SK-N-SH treated with all-trans-retinoic acid at 6 μM for 48 hours (cell line): Measurements from ENCODE around the gene AGTR1.
A peak's percentile ranks its signal among the peaks of the same experiment; 100 is the strongest.

Experiments used
- ATAC-seq: fragments of 200-7000 bp; cut with Tn5 transposase; 3 replicates; pipeline ENCODE4 v1.9.1; 2020; ENCODE audit warnings: mild to moderate bottlenecking, moderate library complexity
- BACH2 ChIP-seq: fragments of 250-450 bp; sonication (Bioruptor Pico); IDR thresholded peaks from 2 replicates; pipeline ENCODE4 v1.9.0; 2021; ENCODE audit warnings: mild to moderate bottlenecking, borderline replicate concordance
- ISL1 ChIP-seq: fragments of 250-450 bp; sonication (Bioruptor Pico); IDR thresholded peaks from 2 replicates; pipeline ENCODE4 v2.1.2; 2022; ENCODE audit warnings: mild to moderate bottlenecking, moderate library complexity
- OSR1 ChIP-seq: fragments of 250-450 bp; sonication (Bioruptor Pico); IDR thresholded peaks from 2 replicates; pipeline ENCODE4 v1.8.0; 2022; ENCODE audit warnings: moderate library complexity, mild to moderate bottlenecking, inconsistent platforms
- PPARA ChIP-seq: fragments of 250-450 bp; sonication (Bioruptor Pico); IDR thresholded peaks from 2 replicates; pipeline ENCODE4 v1.5.0; 2020; ENCODE audit warnings: mild to moderate bottlenecking, borderline replicate concordance
- RARB ChIP-seq: fragments of 250-450 bp; sonication (Bioruptor Pico); IDR thresholded peaks from 2 replicates; pipeline ENCODE4 v1.8.0; 2021; ENCODE audit warnings: mild to moderate bottlenecking, moderate library complexity
- SNAI2 ChIP-seq: fragments of 250-450 bp; sonication (Bioruptor Pico); IDR thresholded peaks from 2 replicates; pipeline ENCODE4 v1.5.0; 2020; ENCODE audit warnings: mild to moderate bottlenecking, moderate library complexity
- TCF4 ChIP-seq: fragments of 250-450 bp; sonication (Bioruptor Pico); IDR thresholded peaks from 2 replicates; pipeline ENCODE4 v1.8.0; 2021; ENCODE audit warnings: mild to moderate bottlenecking, moderate library complexity, borderline replicate concordance
- TOX ChIP-seq: fragments of 250-450 bp; sonication (Bioruptor Pico); IDR thresholded peaks from 2 replicates; pipeline ENCODE4 v1.8.0; 2021; ENCODE audit warnings: mild to moderate bottlenecking, moderate library complexity, borderline replicate concordance
- ZC3H10 ChIP-seq: fragments of 250-450 bp; sonication (Bioruptor Pico); IDR thresholded peaks from 2 replicates; pipeline ENCODE4 v1.5.1; 2021; ENCODE audit warnings: mild to moderate bottlenecking, moderate library complexity
- ZFP3 ChIP-seq: fragments of 250-450 bp; sonication (Bioruptor Pico); IDR thresholded peaks from 2 replicates; pipeline ENCODE4 v1.5.0; 2020; ENCODE audit warnings: mild to moderate bottlenecking, moderate library complexity
- ZFP30 ChIP-seq: fragments of 450-650 bp; formaldehyde crosslinking; IDR thresholded peaks from 2 replicates; pipeline ENCODE4 v1.5.0; 2022; ENCODE audit warnings: mild to moderate bottlenecking, moderate library complexity
- ZNF70 ChIP-seq: fragments of 450-650 bp; formaldehyde crosslinking; IDR thresholded peaks from 2 replicates; pipeline ENCODE4 v1.5.0; 2020; ENCODE audit warnings: mild to moderate bottlenecking, moderate library complexity
- ZNF8 ChIP-seq: fragments of 450-650 bp; formaldehyde crosslinking; IDR thresholded peaks from 2 replicates; pipeline ENCODE4 v1.5.0; 2020; ENCODE audit warnings: mild to moderate bottlenecking, moderate library complexity
- TF ChIP-seq, protein P1 (sequence below): fragments of 250-450 bp; sonication (Bioruptor Pico); IDR thresholded peaks from 2 replicates; pipeline ENCODE4 v1.5.1; 2020; ENCODE audit warnings: low read depth, mild to moderate bottlenecking, moderate library complexity
- TF ChIP-seq, protein P2 (sequence below): fragments of 250-450 bp; sonication (Bioruptor Pico); IDR thresholded peaks from 2 replicates; pipeline ENCODE4 v1.8.0; 2020; ENCODE audit warnings: mild to moderate bottlenecking, moderate library complexity, borderline replicate concordance
- TF ChIP-seq, protein P3 (sequence below): fragments of 250-450 bp; sonication (Bioruptor Pico); IDR thresholded peaks from 2 replicates; pipeline ENCODE4 v1.8.0; 2021; ENCODE audit warnings: low read depth, mild to moderate bottlenecking, moderate library complexity, borderline replicate concordance
- TF ChIP-seq, protein P4 (sequence below): fragments of 250-450 bp; sonication (Bioruptor Pico); IDR thresholded peaks from 2 replicates; pipeline ENCODE4 v1.5.1; 2021; ENCODE audit warnings: mild to moderate bottlenecking, moderate library complexity

AGTR1 gene

DNA sequence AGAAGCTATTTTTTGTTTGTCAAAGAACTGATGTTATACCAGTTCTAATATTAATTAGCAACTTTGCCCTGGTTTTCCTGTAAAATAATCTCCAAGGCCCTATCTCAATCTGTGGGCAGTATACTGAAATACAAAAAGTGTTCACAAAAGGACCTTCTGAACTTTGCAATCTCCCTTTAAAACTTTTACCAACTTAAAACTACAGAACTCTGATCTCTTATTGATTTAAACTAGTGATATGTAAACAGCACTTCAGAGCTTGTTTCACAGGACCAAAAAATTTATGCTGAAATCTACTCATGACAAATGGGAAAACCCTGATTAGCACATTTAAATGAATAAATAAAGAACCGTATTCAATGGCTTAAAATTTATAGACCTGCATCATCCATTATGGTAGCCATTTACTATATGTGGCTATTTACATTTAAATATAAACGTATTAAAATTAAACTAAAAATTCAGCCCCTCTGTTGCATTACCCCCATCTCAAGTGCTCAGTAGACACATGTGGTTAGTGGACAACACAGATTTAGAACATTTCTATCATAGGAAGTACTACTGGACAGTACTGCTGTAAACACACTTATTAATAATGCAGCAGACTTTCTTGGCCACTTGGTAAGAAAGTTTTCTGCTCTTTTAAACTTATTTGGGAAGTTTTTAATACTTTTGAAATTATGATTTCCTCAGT lies 12.0 kb downstream of the AGTR1 start:
- ATAC-seq, result no peak
- TF ChIP-seq TCF4, result no peak
- TF ChIP-seq ZNF8, result no peak
- TF ChIP-seq, protein P1, sequence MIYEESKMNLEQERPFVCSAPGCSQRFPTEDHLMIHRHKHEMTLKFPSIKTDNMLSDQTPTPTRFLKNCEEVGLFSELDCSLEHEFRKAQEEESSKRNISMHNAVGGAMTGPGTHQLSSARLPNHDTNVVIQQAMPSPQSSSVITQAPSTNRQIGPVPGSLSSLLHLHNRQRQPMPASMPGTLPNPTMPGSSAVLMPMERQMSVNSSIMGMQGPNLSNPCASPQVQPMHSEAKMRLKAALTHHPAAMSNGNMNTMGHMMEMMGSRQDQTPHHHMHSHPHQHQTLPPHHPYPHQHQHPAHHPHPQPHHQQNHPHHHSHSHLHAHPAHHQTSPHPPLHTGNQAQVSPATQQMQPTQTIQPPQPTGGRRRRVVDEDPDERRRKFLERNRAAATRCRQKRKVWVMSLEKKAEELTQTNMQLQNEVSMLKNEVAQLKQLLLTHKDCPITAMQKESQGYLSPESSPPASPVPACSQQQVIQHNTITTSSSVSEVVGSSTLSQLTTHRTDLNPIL (CRISPR knock-in tag), result no peak
- TF ChIP-seq ZFP30, result no peak
- TF ChIP-seq RARB (CRISPR knock-in tag), result no peak
- no peak for TF ChIP-seq SNAI2
- TF ChIP-seq PPARA (CRISPR knock-in tag), result no peak

DNA sequence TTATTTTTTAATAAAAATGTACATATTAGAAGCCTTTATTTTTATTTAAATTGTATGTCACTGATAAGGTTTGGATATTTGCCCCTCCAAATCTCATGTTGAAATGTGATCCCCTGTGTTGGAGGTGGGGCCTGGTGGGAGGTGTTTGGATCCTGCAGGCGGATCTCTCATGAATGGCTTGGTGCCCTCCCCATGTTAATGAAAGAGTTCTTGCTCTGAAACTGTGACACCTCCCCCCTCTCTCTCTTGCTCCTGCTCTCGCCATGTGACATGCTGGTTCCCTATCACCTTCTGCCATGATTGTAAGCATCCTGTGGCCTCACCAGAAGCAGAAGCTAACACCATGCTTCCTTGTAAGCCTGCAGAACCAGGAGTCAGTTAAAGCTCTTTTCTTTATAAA lies 13.0 kb downstream of the AGTR1 start:
- TF ChIP-seq ZFP3 (CRISPR knock-in tag), result no peak
- no peak for TF ChIP-seq ISL1
- no peak for TF ChIP-seq PPARA (CRISPR knock-in tag)
- no peak for ATAC-seq

DNA sequence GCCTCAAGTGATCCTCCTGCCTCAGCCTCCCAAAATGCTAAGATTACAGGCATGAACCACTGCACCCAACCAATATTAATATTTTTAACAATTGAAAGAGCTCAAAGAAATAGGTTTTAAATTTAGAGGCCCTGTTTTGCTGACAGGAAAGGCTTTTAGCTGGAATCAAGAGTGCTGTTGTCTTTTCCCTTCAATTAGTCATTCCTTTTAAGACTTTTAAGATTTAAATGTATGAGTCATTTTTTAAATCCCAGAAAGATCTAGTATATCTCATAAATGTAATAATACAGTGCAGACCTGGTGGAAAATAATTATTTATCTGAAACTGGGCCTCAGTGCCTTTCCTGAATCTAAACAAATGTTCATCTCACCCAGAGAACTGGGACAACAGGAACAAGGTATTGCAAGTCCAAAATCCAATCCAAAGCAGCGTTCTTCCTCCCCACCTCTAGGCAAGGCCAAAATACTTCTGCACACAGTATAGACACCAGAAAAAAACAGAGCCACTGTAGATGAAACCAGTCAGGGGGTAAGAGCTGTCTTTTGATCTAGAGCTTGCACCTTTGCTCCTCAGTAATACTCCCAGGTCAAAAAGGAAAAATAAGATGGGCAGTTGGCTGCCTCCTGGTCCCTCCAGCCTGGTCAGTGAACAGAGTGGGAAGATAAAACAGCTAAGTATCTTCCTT lies 14.4 kb downstream of the AGTR1 start:
- peak; percentile 65 for ATAC-seq
- TF ChIP-seq OSR1 (CRISPR knock-in tag) (no peak), ISL1 (peak; percentile 58), ZC3H10 (peak; percentile 68; the same call in 1 of the 2 replicates), ZFP3 (CRISPR knock-in tag) (no peak), PPARA (CRISPR knock-in tag) (no peak)
- TF ChIP-seq, protein P2, sequence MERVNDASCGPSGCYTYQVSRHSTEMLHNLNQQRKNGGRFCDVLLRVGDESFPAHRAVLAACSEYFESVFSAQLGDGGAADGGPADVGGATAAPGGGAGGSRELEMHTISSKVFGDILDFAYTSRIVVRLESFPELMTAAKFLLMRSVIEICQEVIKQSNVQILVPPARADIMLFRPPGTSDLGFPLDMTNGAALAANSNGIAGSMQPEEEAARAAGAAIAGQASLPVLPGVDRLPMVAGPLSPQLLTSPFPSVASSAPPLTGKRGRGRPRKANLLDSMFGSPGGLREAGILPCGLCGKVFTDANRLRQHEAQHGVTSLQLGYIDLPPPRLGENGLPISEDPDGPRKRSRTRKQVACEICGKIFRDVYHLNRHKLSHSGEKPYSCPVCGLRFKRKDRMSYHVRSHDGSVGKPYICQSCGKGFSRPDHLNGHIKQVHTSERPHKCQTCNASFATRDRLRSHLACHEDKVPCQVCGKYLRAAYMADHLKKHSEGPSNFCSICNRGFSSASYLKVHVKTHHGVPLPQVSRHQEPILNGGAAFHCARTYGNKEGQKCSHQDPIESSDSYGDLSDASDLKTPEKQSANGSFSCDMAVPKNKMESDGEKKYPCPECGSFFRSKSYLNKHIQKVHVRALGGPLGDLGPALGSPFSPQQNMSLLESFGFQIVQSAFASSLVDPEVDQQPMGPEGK (CRISPR knock-in tag), result no peak

DNA sequence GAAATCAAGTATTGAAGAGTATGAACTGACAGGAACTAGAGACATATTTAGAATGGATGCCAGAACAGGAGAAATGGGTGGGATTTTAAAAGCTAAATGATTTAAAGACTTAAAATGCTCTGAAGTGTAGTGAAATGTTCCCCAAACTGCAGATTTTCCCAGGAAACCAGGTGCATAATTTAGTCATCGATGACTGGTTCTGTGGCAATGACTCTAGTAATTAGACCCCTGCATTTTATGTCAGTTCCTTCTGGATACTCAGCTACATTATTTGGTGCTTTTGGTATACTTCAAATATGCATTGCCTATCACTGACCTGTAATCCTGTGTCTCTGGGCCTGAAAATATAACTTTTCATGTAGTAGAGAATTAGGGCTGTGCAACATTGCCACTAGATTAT lies 16.8 kb downstream of the AGTR1 start:
- ATAC-seq, result no peak
- TF ChIP-seq ZNF8 (no peak), TOX (no peak)

DNA sequence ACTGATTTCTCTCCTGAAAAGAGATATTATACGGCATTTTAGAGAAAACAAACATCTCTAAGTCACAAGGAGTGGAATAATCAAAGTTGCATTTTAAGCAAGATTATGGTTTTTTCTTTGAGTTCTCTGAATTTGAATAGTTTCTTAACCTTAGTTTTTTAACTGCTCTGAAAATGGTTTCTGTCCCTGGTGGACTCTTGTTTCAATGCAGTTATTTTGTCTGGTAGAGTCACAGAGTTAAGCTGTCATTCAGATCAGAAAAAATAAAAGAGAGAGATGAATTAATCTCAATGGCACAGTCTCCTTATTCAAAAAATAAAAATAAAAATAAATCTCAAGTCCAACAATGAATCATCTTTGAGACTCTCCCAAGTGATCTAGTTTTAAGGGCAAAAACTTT lies 19.0 kb downstream of the AGTR1 start:
- ATAC-seq, result peak; percentile 27; the same call in 1 of the 3 replicates
- TF ChIP-seq ZFP30 (no peak), ZNF70 (CRISPR knock-in tag) (no peak), ISL1 (no peak), TOX (no peak), BACH2 (CRISPR knock-in tag) (no peak)
- TF ChIP-seq, protein P3, sequence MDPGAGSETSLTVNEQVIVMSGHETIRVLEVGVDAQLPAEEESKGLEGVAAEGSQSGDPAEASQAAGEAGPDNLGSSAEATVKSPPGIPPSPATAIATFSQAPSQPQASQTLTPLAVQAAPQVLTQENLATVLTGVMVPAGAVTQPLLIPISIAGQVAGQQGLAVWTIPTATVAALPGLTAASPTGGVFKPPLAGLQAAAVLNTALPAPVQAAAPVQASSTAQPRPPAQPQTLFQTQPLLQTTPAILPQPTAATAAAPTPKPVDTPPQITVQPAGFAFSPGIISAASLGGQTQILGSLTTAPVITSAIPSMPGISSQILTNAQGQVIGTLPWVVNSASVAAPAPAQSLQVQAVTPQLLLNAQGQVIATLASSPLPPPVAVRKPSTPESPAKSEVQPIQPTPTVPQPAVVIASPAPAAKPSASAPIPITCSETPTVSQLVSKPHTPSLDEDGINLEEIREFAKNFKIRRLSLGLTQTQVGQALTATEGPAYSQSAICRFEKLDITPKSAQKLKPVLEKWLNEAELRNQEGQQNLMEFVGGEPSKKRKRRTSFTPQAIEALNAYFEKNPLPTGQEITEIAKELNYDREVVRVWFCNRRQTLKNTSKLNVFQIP (CRISPR knock-in tag), result no peak
- TF ChIP-seq, all 23 proteins: peak for 0

DNA sequence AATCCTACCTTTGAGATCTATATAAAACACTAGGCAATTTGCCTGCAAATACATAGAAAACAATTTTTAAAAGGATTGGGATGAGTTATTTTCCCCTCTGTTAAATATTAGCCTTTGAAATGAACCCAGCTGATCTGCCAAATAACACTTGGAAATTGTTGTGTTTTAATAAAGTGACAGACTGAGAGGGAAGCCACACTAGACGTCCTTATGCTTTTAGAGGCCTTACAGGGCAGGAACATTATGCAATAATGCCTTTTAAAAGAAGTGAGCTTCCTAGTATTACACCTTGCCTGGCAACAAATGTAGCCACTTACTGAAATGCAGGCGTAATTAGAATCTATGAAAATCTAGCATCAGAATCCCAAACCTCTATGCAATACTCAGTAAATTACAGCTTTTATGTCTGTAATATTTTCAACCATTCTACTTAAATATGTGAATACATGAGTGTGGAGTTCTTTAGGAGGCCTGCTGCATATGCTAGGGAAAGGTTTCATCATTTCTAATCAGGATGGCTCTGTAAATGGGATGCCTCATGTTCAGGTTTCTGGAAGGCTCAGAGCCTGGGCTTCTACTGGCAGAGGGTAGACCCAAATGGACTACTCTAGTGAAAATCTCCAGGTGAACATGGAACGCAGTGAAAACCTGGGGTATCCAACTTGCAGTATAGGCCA lies 20.3 kb downstream of the AGTR1 start:
- ATAC-seq, result no peak
- TF ChIP-seq SNAI2, result no peak
- TF ChIP-seq, protein P4, sequence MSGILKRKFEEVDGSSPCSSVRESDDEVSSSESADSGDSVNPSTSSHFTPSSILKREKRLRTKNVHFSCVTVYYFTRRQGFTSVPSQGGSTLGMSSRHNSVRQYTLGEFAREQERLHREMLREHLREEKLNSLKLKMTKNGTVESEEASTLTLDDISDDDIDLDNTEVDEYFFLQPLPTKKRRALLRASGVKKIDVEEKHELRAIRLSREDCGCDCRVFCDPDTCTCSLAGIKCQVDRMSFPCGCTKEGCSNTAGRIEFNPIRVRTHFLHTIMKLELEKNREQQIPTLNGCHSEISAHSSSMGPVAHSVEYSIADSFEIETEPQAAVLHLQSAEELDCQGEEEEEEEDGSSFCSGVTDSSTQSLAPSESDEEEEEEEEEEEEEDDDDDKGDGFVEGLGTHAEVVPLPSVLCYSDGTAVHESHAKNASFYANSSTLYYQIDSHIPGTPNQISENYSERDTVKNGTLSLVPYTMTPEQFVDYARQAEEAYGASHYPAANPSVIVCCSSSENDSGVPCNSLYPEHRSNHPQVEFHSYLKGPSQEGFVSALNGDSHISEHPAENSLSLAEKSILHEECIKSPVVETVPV (CRISPR knock-in tag), result no peak
